GM23338 (cell line): ENCODE results near the gene VEGFA. TPM values are rescaled to one million over a fixed set of nuclear protein-coding genes. Genes with fewer than 3 reads are reported as not detected.

Source experiments
- ATAC-seq: fragments of 200-7000 bp; cut with Tn5 transposase; 3 replicates; pipeline ENCODE4 v1.9.1; 2020
- DNase-seq: peaks from one replicate; pipeline ENCODE4 v3.0.0-alpha.2; 2015; ENCODE audit warnings: low spot score
- H2AFZ ChIP-seq: fragments of 200-600 bp; sonication (generic); 2 replicates; pipeline ENCODE4 v1.8.0; 2016; ENCODE audit warnings: antibody characterized with exemption, mild to moderate bottlenecking, moderate library complexity
- H3F3A ChIP-seq: fragments of 200-600 bp; sonication (generic); replicated peaks from 2 replicates; pipeline ENCODE4 v1.8.0; 2017; ENCODE audit warnings: antibody characterized with exemption, mixed run types, low read depth
- H3K27ac ChIP-seq: fragments of 200-600 bp; sonication (generic); 2 replicates; pipeline ENCODE4 v1.6.1; 2016; ENCODE audit warnings: low read depth
- H3K27me3 ChIP-seq: fragments of 200-600 bp; sonication (generic); 2 replicates; pipeline ENCODE4 v1.8.0; 2016; ENCODE audit warnings: mild to moderate bottlenecking, mixed run types, moderate library complexity; ENCODE audit not compliant: insufficient read depth
- H3K36me3 ChIP-seq: fragments of 200-600 bp; sonication (generic); 2 replicates; pipeline ENCODE4 v1.8.0; 2016; ENCODE audit warnings: mild to moderate bottlenecking; ENCODE audit not compliant: insufficient read depth
- H3K4me1 ChIP-seq: fragments of 200-600 bp; sonication (generic); 2 replicates; pipeline ENCODE4 v1.8.0; 2016; ENCODE audit warnings: mild to moderate bottlenecking, moderate library complexity; ENCODE audit not compliant: insufficient read depth
- H3K4me2 ChIP-seq: fragments of 200-600 bp; sonication (generic); 2 replicates; pipeline ENCODE4 v1.7.1; 2017; ENCODE audit warnings: mixed run types
- H3K4me3 ChIP-seq: fragments of 200-600 bp; sonication (generic); 2 replicates; pipeline ENCODE4 v1.6.1; 2016; ENCODE audit warnings: mixed run types
- H3K79me2 ChIP-seq: fragments of 200-600 bp; sonication (generic); replicated peaks from 2 replicates; pipeline ENCODE4 v1.8.0; 2017; ENCODE audit warnings: mild to moderate bottlenecking; ENCODE audit not compliant: insufficient read depth
- H3K9me2 ChIP-seq: fragments of 200-600 bp; sonication (generic); 2 replicates; pipeline ENCODE4 v1.8.0; 2017; ENCODE audit not compliant: insufficient read depth
- H4K20me1 ChIP-seq: fragments of 200-600 bp; sonication (generic); replicated peaks from 2 replicates; pipeline ENCODE4 v1.8.0; 2017; ENCODE audit warnings: mild to moderate bottlenecking; ENCODE audit not compliant: insufficient read depth
- H3K27ac Mint-ChIP-seq: 2 replicates; pipeline ENCODE4 v1.8.0; 2020; ENCODE audit warnings: inconsistent platforms, mild to moderate bottlenecking, moderate library complexity, mixed read lengths
- H3K27me3 Mint-ChIP-seq: 3 replicates; pipeline ENCODE4 v1.8.0; 2022; ENCODE audit warnings: low read depth, mild to moderate bottlenecking, moderate library complexity, mixed read lengths, inconsistent platforms; ENCODE audit not compliant: insufficient read depth, poor library complexity
- H3K36me3 Mint-ChIP-seq: 3 replicates; pipeline ENCODE4 v1.8.0; 2021; ENCODE audit warnings: low read depth, mild to moderate bottlenecking, inconsistent platforms, moderate library complexity, mixed read lengths
- H3K4me1 Mint-ChIP-seq: 3 replicates; pipeline ENCODE4 v1.8.0; 2020; ENCODE audit warnings: mild to moderate bottlenecking, inconsistent platforms, mixed read lengths
- H3K4me3 Mint-ChIP-seq: 3 replicates; pipeline ENCODE4 v1.8.0; 2021; ENCODE audit warnings: moderate library complexity, mild to moderate bottlenecking, inconsistent platforms, mixed read lengths
- H3K9me3 Mint-ChIP-seq: 3 replicates; pipeline ENCODE4 v1.8.0; 2020; ENCODE audit warnings: moderate library complexity, mild to moderate bottlenecking, inconsistent platforms, mixed read lengths
- CREB1 ChIP-seq: fragments of 250-450 bp; sonication (Bioruptor Pico); IDR thresholded peaks from 2 replicates; pipeline ENCODE4 v1.5.0; 2020; ENCODE audit warnings: low read depth, mild to moderate bottlenecking, moderate library complexity
- ETS1 ChIP-seq: IDR thresholded peaks from 2 replicates; pipeline ENCODE4 v1.6.1; 2016; ENCODE audit warnings: antibody characterized with exemption
- EZH2 ChIP-seq: fragments of 200-600 bp; sonication (generic); IDR thresholded peaks from one replicate; pipeline ENCODE4 v1.8.0; 2017; ENCODE audit warnings: antibody characterized with exemption, mild to moderate bottlenecking, low read depth; ENCODE audit not compliant: unreplicated experiment
- JUNB ChIP-seq: IDR thresholded peaks from one replicate; pipeline ENCODE4 v1.6.1; 2016; ENCODE audit warnings: antibody characterized with exemption; ENCODE audit not compliant: unreplicated experiment
- NANOG ChIP-seq: IDR thresholded peaks from 2 replicates; pipeline ENCODE4 v1.6.1; 2016; ENCODE audit warnings: antibody characterized with exemption, borderline replicate concordance
- REST ChIP-seq: IDR thresholded peaks from one replicate; pipeline ENCODE4 v1.6.1; 2018; ENCODE audit warnings: antibody characterized with exemption; ENCODE audit not compliant: unreplicated experiment
- ZNF114 ChIP-seq: fragments of 250-450 bp; sonication (Bioruptor Pico); IDR thresholded peaks from 2 replicates; pipeline ENCODE4 v1.5.0; 2020; ENCODE audit warnings: mild to moderate bottlenecking, moderate library complexity
- ZNF462 ChIP-seq: fragments of 250-450 bp; sonication (Bioruptor Pico); IDR thresholded peaks from 2 replicates; pipeline ENCODE4 v1.5.0; 2020; ENCODE audit warnings: mild to moderate bottlenecking, moderate library complexity
- polyA plus RNA-seq: library from polyadenylated mRNA; unstranded; fragments of >200 nt; fragmentation: Nextera tagmentation; extraction: Ambion mirVana; gene quantifications from 2 replicates; pipeline ENCODE4 v1.2.1, GENCODE V29; 2016
- total RNA-seq: library from RNA; depleted of rRNA; stranded (reverse); fragments of >200 nt; shearing (Covaris generic); gene quantifications from 2 replicates; pipeline ENCODE4 v1.2.3, GENCODE V29; 2014
- TF ChIP-seq, protein P1 (sequence below), 2 experiments: fragments of 200-600 bp in 1 of 2; sonication (generic) in 1 of 2; conservative IDR thresholded peaks; 2 replicates each; pipeline versions ENCODE4 v1.5.1 to v1.6.1; 2016 to 2017; ENCODE audit warnings: antibody characterized with exemption in 2 of 2, low read depth in 2 of 2, mild to moderate bottlenecking in 2 of 2, moderate library complexity in 1 of 2

The VEGFA gene
- total and polyA plus RNA-seq, 2 experiments from 2014 or later, result 10.9 to 61.1 TPM

GRCh38 chr6:43798688-43799444 lies 28.9 kb downstream of the VEGFA start:
- H3K4me3 Mint-ChIP-seq, result no peak overlapping the region
- TF ChIP-seq ZNF114 (CRISPR knock-in tag) (no peak), ETS1 (no peak), CREB1 (no peak), NANOG (no peak), EZH2 (no peak), JUNB (no peak), REST (no peak), ZNF462 (CRISPR knock-in tag) (no peak)
- TF ChIP-seq, protein P1, sequence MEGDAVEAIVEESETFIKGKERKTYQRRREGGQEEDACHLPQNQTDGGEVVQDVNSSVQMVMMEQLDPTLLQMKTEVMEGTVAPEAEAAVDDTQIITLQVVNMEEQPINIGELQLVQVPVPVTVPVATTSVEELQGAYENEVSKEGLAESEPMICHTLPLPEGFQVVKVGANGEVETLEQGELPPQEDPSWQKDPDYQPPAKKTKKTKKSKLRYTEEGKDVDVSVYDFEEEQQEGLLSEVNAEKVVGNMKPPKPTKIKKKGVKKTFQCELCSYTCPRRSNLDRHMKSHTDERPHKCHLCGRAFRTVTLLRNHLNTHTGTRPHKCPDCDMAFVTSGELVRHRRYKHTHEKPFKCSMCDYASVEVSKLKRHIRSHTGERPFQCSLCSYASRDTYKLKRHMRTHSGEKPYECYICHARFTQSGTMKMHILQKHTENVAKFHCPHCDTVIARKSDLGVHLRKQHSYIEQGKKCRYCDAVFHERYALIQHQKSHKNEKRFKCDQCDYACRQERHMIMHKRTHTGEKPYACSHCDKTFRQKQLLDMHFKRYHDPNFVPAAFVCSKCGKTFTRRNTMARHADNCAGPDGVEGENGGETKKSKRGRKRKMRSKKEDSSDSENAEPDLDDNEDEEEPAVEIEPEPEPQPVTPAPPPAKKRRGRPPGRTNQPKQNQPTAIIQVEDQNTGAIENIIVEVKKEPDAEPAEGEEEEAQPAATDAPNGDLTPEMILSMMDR (conservative IDR thresholded peaks at IDR 0.05; ENCODE audit: low read depth in 2 of 2), result no peak

More at GRCh38 chr6:43798688-43799444, 28.9 kb downstream of the VEGFA start:
- Histone ChIP-seq H3K4me1 (no peaks in the 10 kb centered on the region), H4K20me1 (no peaks in the 10 kb centered on the region), H3K4me3 (no peak overlapping the region), H3K9me2 (no peaks in the 10 kb centered on the region), H2AFZ (no peak overlapping the region; the same call in 1 of the 2 replicates), H3K79me2 (no peaks in the 10 kb centered on the region), H3K4me2 (no peak overlapping the region), H3K27ac (no peak overlapping the region), H3F3A (no peaks in the 10 kb centered on the region), H3K36me3 (no peaks in the 10 kb centered on the region), H3K27me3 (no peaks in the 10 kb centered on the region)
- ATAC-seq (no peak), DNase-seq (no peak)
- Mint-ChIP-seq H3K27me3 (peaks cover 7% of the 10 kb centered on the region), H3K36me3 (no peaks in the 10 kb centered on the region), H3K27ac (no peak overlapping the region), H3K9me3 (no peaks in the 10 kb centered on the region), H3K4me1 (peaks cover 2% of the 10 kb centered on the region; the same call in 1 of the 3 replicates)
